T-helper 17 cell (primary cell): Measurements from ENCODE around the gene ALG2. TPM values are rescaled to one million over a fixed set of nuclear protein-coding genes. Genes with fewer than 3 reads are reported as not detected.

Experiments used
- ATAC-seq: fragments of 150-1000 bp; cut with Tn5 transposase; 2 replicates; pipeline ENCODE4 v1.10.0; 2021; ENCODE audit warnings: mild to moderate bottlenecking, moderate library complexity
- DNase-seq, 3 donors: peaks; one replicate each; pipeline versions ENCODE4 v3.0.0 to v3.0.0-alpha.2; 2020 to 2021
- H3K9me3 ChIP-seq: one replicate; pipeline ENCODE4 v1.7.0; 2013; ENCODE audit warnings: low read length, mild to moderate bottlenecking; ENCODE audit not compliant: control insufficient read depth, poor library complexity, severe bottlenecking
- H3K27ac Mint-ChIP-seq: one replicate; pipeline ENCODE4 v1.8.0; 2022; ENCODE audit warnings: mild to moderate bottlenecking, moderate library complexity, mixed read lengths
- H3K27me3 Mint-ChIP-seq: one replicate; pipeline ENCODE4 v1.8.0; 2022; ENCODE audit warnings: mixed read lengths
- H3K36me3 Mint-ChIP-seq: one replicate; pipeline ENCODE4 v1.8.0; 2022; ENCODE audit warnings: low read depth, mixed read lengths
- H3K4me1 Mint-ChIP-seq: one replicate; pipeline ENCODE4 v1.8.0; 2022; ENCODE audit warnings: mild to moderate bottlenecking, mixed read lengths
- H3K4me3 Mint-ChIP-seq: one replicate; pipeline ENCODE4 v1.8.0; 2022; ENCODE audit warnings: mild to moderate bottlenecking, moderate library complexity, mixed read lengths
- total RNA-seq, 4 donors: library from RNA in 2 of 4; stranded (reverse) in 2 of 4; gene quantifications; one replicate each; pipeline ENCODE4 v1.2.3 and lab custom pipeline; 2022 to 2026

The ALG2 gene
- total RNA-seq, 2 donors from 2014 or later: 17.9 to 19.5 TPM

DNA sequence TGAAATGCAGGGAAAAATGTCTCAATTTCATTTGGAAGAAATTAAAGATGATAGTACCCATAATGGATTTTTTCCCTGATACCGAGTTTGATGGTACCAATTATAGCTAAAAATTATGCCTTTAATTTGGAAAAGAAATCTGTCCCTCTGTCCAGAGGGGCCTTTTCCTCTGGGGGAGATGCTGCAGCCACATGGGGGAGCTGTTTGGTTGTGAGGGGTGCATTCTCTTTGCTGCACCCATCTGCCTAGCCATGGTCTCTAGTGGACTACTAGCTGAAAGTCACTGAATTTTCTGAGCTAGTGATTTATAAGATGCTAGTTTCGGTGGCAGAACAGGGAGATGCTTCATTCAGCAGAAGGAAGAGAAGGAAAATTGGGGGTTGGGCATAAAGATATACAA is 10.0 kb upstream of the ALG2 start:
- H3K4me3 Mint-ChIP-seq: no peak overlapping the region
- no peaks in the 10 kb centered on the region for H3K9me3 ChIP-seq
- no peak overlapping the region for H3K27ac Mint-ChIP-seq
- peaks cover 11% of the 10 kb centered on the region for H3K36me3 Mint-ChIP-seq
- ATAC-seq (peak; percentile 56), DNase-seq (no peak)
- H3K4me1 Mint-ChIP-seq: peaks cover 16% of the 10 kb centered on the region
- no peaks in the 10 kb centered on the region for H3K27me3 Mint-ChIP-seq

DNA sequence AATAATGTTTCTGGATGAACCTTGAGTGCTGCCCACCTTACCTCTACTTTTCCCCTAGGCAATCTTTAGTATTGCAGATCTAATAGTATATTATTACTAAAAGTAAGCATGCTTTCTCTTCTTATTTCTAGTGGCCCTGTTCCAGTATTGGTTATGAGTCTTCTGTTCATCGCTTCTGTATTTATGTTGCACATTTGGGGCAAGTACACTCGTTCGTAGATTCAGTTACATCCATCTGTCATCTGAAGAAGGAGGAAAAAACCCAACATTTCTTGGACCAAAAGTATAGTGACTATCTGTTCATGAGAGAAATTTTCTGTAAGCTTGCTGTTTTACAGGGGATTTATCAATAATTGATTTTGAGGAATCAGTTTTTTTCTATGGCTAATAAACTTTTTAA is 8.5 kb upstream of the ALG2 start:
- H3K27ac Mint-ChIP-seq: no peak overlapping the region
- peaks cover 22% of the 10 kb centered on the region for H3K4me1 Mint-ChIP-seq
- no peak for DNase-seq
- no peaks in the 10 kb centered on the region for H3K9me3 ChIP-seq
- no peak for ATAC-seq
- H3K4me3 Mint-ChIP-seq: no peak overlapping the region
- H3K27me3 Mint-ChIP-seq: no peaks in the 10 kb centered on the region
- H3K36me3 Mint-ChIP-seq: peaks cover 13% of the 10 kb centered on the region

DNA sequence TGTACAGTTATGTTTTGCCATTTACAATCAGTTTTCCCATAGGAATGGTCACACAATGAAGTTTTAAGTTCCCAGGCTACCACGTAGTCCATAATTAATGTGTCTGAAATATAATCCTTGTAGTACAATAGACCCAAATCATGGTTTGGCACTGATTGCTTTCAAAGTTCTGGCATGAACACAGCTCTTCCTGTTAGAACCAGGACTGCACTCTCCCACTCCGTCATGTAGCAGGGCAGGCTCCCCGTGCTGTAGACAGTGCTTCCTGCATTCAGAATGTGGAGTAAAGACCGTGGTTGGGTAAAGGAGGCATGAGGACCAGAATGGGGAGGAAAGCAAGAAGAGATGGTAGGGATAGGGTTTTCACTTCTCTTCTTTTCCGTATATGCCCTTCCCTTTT is 4.3 kb upstream of the ALG2 start:
- Mint-ChIP-seq H3K27ac (peak overlapping the region; percentile 27), H3K4me1 (peaks cover 39% of the 10 kb centered on the region), H3K27me3 (no peaks in the 10 kb centered on the region), H3K36me3 (peaks cover 14% of the 10 kb centered on the region), H3K4me3 (no peak overlapping the region)
- DNase-seq: no peak
- no peaks in the 10 kb centered on the region for H3K9me3 ChIP-seq
- no peak for ATAC-seq

DNA sequence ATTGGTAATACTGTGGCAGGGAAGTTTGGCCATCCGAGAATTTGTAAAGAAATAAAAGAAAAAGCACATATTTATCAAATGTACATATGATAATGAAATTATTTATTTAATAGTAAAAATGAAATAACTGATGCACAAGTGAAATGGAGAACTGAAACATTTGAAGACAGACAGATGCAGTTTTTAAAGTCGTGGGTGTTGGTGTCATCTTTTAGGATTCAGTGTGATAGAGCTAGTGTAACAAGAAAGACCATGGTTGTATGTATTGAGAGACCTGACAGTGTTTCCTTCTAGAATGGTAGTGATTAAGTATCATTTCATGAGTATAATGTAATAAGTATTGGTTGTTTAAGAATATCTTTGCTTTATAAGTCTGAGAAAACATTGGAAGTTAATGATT is 2.7 kb upstream of the ALG2 start:
- Mint-ChIP-seq H3K4me3 (peak overlapping the region; percentile 19), H3K4me1 (peaks cover 50% of the 10 kb centered on the region), H3K27me3 (no peaks in the 10 kb centered on the region), H3K27ac (peak overlapping the region; percentile 72), H3K36me3 (peaks cover 14% of the 10 kb centered on the region)
- ATAC-seq (no peak), DNase-seq (no peak)
- no peaks in the 10 kb centered on the region for H3K9me3 ChIP-seq

DNA sequence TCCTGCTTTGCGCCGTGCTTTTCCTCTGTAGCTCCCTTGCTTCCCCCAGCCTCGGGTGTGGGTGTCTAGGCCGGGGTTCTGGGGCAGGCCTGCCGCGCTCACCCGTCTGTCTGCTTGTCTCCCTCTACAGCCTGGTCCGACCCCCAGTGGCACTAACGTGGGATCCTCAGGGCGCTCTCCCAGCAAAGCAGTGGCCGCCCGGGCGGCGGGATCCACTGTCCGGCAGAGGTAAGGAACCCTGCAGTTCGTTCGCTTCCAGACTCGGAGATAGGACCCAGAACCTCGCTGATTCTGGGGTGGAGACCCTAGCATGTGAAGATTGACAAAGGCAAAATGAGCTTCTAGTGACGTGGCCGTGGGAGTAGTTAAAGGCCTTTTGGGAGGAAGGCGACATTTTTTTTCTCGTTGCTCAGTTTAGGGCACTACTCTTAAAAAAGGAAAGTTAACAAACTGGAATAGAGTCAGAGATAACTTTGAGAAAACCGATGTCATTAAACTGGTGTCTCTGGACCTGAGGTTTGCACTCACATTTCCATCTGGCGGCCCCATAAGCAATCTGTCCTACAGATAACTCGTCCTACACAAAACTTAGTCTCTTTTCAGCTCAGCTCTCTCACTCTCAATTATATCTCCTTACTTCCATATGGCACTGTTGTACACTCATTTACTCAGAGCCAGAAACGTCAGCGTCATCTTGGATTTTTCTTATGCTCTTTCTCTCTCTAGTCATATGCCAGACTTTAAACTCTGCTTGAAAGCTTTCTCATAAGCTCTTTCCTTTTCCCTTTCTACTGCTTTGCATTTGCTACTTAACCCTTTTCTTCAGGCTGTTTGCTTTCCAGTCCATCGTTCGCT is 901 bp upstream of the ALG2 start:
- no peaks in the 10 kb centered on the region for H3K9me3 ChIP-seq
- DNase-seq (no peak), ATAC-seq (peak; percentile 32)
- Mint-ChIP-seq H3K4me1 (peaks cover 55% of the 10 kb centered on the region), H3K27ac (peak overlapping the region; percentile 99), H3K36me3 (peaks cover 16% of the 10 kb centered on the region), H3K4me3 (peak overlapping the region; percentile 98), H3K27me3 (no peaks in the 10 kb centered on the region)

DNA sequence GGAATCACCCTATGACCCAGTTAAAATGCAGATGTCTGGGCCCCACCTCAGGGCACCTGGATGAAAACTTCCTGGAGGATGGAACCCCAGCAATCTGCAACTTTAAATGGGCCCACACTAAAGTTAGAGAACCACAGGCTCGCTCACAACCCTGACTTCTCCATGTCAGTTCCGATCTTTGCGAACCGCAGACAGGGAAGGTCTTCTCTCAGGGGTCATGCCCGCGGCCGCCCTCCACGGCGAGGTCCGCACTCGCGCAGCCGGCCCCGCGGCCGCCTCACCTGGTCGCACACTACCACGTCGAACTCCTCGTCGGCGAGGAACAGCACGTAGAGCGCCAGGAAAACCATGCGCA is 499 bp downstream of the ALG2 start:
- Mint-ChIP-seq H3K4me1 (peaks cover 57% of the 10 kb centered on the region), H3K36me3 (peaks cover 16% of the 10 kb centered on the region), H3K4me3 (peak overlapping the region; percentile 98), H3K27ac (peak overlapping the region; percentile 99), H3K27me3 (no peaks in the 10 kb centered on the region)
- ATAC-seq (no peak), DNase-seq (no peak)
- no peaks in the 10 kb centered on the region for H3K9me3 ChIP-seq

DNA sequence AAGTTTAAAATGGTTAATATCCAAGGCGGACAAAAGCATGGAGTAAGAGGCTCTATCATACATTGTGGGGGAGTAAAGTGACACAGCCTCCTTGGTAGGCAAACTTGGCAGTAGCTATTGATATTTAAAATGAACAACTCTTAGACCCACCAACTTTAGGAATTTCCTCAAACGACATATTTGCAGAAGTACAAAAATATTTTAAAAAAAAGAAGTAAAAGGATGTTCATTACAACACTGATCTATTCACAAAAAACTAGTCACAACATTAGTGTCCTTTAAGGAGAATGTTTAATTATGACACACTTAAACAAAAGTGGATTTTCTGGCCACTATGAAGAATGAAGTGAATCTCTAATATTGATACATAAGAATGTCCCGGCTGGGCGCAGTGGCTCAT is 1.7 kb downstream of the ALG2 start:
- Mint-ChIP-seq H3K4me1 (peaks cover 52% of the 10 kb centered on the region), H3K4me3 (peak overlapping the region; percentile 98), H3K27ac (peak overlapping the region; percentile 99), H3K36me3 (peaks cover 15% of the 10 kb centered on the region), H3K27me3 (no peaks in the 10 kb centered on the region)
- no peak for DNase-seq
- ATAC-seq: no peak
- no peaks in the 10 kb centered on the region for H3K9me3 ChIP-seq

DNA sequence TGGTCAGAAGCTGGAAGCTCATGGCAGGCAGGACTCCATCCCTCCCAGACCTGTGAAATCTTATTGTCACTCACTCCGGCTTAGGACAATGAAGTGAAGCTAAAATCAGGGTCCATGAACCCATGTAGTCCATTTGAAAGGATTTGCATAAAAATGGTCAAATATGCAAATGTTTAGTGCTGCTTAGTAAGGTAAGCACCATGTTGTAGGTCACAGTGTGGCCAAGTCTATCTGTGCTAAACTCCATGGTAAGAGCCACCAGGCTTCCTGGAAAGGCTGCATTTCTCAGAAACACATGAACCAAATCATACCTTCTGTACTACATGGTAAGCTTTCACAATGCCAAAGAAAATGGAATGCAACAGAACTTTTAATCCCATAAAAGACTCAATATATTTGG is 5.7 kb downstream of the ALG2 start:
- no peak for ATAC-seq
- H3K4me1 Mint-ChIP-seq: peaks cover 28% of the 10 kb centered on the region
- no peak overlapping the region for H3K27ac Mint-ChIP-seq
- no peaks in the 10 kb centered on the region for H3K27me3 Mint-ChIP-seq
- no peak overlapping the region for H3K4me3 Mint-ChIP-seq
- peaks cover 10% of the 10 kb centered on the region for H3K36me3 Mint-ChIP-seq
- no peaks in the 10 kb centered on the region for H3K9me3 ChIP-seq
- DNase-seq: no peak

DNA sequence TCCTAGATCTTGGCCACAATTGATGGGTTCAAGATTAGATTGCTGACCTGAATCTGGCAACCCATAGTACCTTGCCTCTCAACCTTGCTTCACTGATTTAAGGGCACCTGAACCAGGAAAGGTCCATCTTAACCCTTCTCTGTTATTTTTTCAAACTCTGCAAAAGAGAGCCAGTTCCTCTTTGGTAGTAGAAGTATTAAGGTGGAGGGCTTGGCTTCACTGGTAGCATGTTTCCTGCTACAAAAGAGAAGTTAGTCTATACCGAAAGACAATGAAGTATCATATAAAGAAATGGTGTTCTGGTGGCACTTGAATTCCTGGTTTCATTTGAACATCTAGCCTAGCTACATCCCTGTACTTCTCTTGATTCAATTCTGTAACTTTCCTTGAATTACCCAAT is 8.5 kb downstream of the ALG2 start:
- H3K4me1 Mint-ChIP-seq: peaks cover 9% of the 10 kb centered on the region
- ATAC-seq (no peak), DNase-seq (no peak)
- no peaks in the 10 kb centered on the region for H3K27me3 Mint-ChIP-seq
- H3K36me3 Mint-ChIP-seq: peaks cover 8% of the 10 kb centered on the region
- H3K9me3 ChIP-seq: no peaks in the 10 kb centered on the region
- no peak overlapping the region for H3K4me3 Mint-ChIP-seq
- H3K27ac Mint-ChIP-seq: no peak overlapping the region

DNA sequence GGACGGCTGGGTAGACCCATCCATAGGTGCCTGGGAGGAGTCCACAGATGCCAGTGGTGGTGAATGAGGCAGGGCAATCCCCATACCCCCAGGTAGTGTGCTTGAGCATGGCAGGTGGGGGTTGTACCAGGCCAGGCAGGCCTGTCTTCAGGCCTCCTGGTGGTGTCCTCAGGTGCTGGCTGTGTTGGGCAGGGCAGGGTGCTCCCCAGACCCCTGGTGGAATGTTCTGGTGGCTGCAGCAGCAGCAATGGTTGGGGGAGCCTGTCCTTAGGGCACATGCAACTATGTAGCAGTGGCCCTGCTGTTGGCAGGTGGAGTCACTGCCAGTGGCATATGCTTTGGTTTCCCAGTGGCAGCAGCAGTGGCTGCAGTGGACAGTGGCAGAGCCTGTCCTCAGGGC is 10.0 kb downstream of the ALG2 start:
- ATAC-seq: no peak
- Mint-ChIP-seq H3K27ac (no peak overlapping the region), H3K27me3 (no peaks in the 10 kb centered on the region), H3K4me1 (peaks cover 3% of the 10 kb centered on the region), H3K4me3 (no peak overlapping the region), H3K36me3 (peaks cover 5% of the 10 kb centered on the region)
- no peak for DNase-seq
- H3K9me3 ChIP-seq: no peaks in the 10 kb centered on the region

DNA sequence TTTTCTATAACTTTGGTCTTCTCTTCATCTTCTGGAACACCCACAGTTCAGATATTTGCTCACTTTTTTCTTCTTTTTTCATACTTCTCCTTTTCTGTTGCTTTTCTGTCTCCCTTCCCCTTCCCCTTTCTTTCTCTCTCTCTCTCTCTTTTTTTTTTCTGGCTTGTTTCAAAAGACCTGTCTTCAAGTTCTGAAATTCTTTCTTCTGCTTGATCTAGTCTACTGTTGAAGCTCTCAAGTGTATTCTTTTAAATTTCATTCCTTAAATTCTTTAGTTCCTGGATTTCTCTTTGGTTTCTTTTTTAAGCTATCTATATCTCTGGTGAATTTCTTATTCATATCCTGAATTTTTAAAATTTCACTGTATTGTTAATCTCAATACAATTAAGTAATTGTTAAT is 11.2 kb downstream of the ALG2 start:
- peaks cover 5% of the 10 kb centered on the region for H3K36me3 Mint-ChIP-seq
- ATAC-seq: no peak
- peaks cover 2% of the 10 kb centered on the region for H3K4me1 Mint-ChIP-seq
- no peaks in the 10 kb centered on the region for H3K27me3 Mint-ChIP-seq
- H3K27ac Mint-ChIP-seq: no peak overlapping the region
- H3K9me3 ChIP-seq: no peaks in the 10 kb centered on the region
- DNase-seq: no peak
- no peak overlapping the region for H3K4me3 Mint-ChIP-seq

DNA sequence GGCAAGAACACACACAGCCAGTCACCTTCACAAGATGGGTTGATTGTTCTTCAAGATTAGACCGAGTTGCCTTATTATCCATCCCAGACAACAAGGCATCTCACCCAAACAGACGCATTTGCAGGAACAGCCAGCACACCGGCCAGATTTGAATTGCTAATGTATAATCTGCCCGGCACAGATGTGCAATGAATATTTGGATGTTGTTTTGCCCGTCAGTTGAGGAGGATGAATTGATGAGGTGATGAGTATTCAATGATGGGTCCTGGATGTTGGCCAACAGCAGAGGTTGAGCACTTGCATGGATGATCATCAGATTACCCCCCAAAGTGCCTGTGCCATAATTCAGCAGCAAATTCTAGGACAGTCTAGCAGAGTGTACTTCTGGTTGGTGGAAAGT is 20.1 kb downstream of the ALG2 start:
- Mint-ChIP-seq H3K27ac (no peak overlapping the region), H3K36me3 (no peaks in the 10 kb centered on the region), H3K27me3 (no peaks in the 10 kb centered on the region), H3K4me3 (no peak overlapping the region), H3K4me1 (peaks cover 2% of the 10 kb centered on the region)
- H3K9me3 ChIP-seq: no peaks in the 10 kb centered on the region
- no peak for ATAC-seq
- no peak for DNase-seq

DNA sequence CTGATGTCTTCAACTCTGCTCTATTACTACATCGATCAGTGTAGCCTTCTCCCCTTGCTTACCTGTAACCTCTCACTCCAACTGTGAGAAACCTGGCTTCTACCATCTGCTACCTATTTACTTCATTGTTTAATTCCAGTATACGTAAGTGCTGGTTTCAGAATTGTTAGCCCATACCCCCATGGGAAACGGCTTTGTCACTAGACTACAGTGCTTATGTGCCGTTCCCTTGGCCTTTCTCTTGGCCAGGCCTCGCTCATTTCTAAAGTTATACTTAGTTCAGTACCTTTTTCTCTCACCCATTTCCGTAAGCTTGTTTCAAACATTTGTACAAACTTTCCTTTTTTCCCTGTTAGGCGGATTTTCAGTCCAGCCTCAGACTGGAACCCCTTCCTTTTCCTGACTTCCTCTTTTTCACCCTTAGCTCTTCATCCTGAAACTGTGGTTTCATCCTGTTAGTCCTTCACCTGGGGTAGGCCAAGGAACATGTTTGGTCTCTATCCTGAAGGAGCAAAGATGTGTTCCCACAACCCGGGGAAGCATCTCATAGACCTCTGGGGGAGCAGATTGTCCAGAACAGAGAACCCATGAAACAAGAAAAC is 21.7 kb downstream of the ALG2 start:
- no peaks in the 10 kb centered on the region for H3K27me3 Mint-ChIP-seq
- no peaks in the 10 kb centered on the region for H3K9me3 ChIP-seq
- ATAC-seq (no peak), DNase-seq (no peak)
- peaks cover 2% of the 10 kb centered on the region for H3K4me1 Mint-ChIP-seq
- no peak overlapping the region for H3K27ac Mint-ChIP-seq
- H3K4me3 Mint-ChIP-seq: no peak overlapping the region
- no peaks in the 10 kb centered on the region for H3K36me3 Mint-ChIP-seq

DNA sequence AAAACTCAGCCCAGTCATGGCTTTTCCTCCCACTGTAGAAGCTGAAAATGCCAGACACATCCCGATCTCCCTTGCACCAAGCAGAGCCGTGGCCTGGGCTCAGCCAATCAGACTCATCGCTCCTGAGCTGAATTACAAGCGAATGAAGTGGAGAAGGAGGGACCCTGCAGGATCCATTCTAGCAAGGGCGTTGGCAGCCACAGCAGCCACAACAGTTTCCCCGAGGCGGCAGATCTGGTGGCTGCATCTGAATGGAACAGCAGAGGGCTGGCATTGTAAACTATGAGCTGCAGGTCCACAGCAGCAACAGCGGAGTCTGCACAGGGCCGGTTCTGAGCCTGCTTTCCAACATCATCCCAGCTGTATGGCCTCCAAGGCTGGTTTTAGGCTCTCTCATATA is 23.8 kb downstream of the ALG2 start:
- H3K36me3 Mint-ChIP-seq: no peaks in the 10 kb centered on the region
- H3K4me1 Mint-ChIP-seq: peaks cover 3% of the 10 kb centered on the region
- no peak overlapping the region for H3K27ac Mint-ChIP-seq
- H3K9me3 ChIP-seq: no peaks in the 10 kb centered on the region
- H3K4me3 Mint-ChIP-seq: no peak overlapping the region
- H3K27me3 Mint-ChIP-seq: peaks cover 4% of the 10 kb centered on the region
- ATAC-seq (no peak), DNase-seq (no peak)
